Measurements from ENCODE around the gene LMCD1. TPM values are rescaled to one million over a fixed set of nuclear protein-coding genes. Genes with fewer than 3 reads are reported as not detected.

Gene LMCD1
- total and polyA plus RNA-seq, 2 experiments from 2014 or later = 22.9 to 27.7 TPM

GRCh38 chr3:8519774-8520448, 18.3 kb downstream of the LMCD1 start:
- no peaks in the 10 kb centered on the region for H3K9me3 ChIP-seq (ENCODE audit: low read depth)
- H3K27me3 ChIP-seq = no peaks in the 10 kb centered on the region
- no peak for TF ChIP-seq CTCF (IDR thresholded peaks at IDR 0.05; ENCODE audit: low read depth, low read length)
- H3K4me3 ChIP-seq = no peak overlapping the region
- H3K27ac ChIP-seq = no peak overlapping the region
- DNase-seq (ENCODE audit: low read depth in 1 of 2, low spot score in 1 of 2) = no peak
- H3K36me3 ChIP-seq = no peaks in the 10 kb centered on the region
- H3K4me1 ChIP-seq (ENCODE audit: low read depth) = no peaks in the 10 kb centered on the region

GRCh38 chr3:8520816-8521403, 19.3 kb downstream of the LMCD1 start:
- H3K4me1 ChIP-seq (ENCODE audit: low read depth) = no peaks in the 10 kb centered on the region
- H3K36me3 ChIP-seq = no peaks in the 10 kb centered on the region
- no peak overlapping the region for H3K27ac ChIP-seq
- no peak overlapping the region for H3K4me3 ChIP-seq
- H3K27me3 ChIP-seq = no peaks in the 10 kb centered on the region
- TF ChIP-seq CTCF (IDR thresholded peaks at IDR 0.05; ENCODE audit: low read depth, low read length) = no peak
- DNase-seq (ENCODE audit: low read depth in 1 of 2, low spot score in 1 of 2) = no peak
- H3K9me3 ChIP-seq (ENCODE audit: low read depth) = no peaks in the 10 kb centered on the region

DNA sequence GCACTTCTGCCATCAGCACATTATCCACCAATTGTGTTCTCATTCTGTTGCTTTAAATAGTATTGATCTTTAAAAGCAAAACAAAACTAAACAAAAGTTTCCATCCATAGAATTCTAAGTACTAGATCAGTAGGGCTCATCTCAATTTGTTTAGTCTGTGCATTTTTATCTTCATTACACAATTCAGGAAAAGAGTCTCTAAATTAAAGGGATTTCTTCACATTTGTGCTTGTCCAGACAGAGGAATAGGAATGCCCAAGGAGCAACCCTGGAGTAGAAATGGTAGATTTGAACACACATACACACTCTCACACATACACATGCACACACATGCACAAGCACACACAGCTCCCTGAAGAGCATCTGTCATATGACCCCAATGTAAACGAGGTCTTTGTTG, 21.4 kb downstream of the LMCD1 start:
- Histone ChIP-seq H3K4me1 (ENCODE audit: low read depth) (no peaks in the 10 kb centered on the region), H3K27me3 (no peaks in the 10 kb centered on the region), H3K9me3 (ENCODE audit: low read depth) (no peaks in the 10 kb centered on the region), H3K4me3 (no peak overlapping the region), H3K36me3 (no peaks in the 10 kb centered on the region), H3K27ac (no peak overlapping the region)
- DNase-seq (ENCODE audit: low read depth in 1 of 2, low spot score in 1 of 2) = no peak
- no peak for TF ChIP-seq CTCF (IDR thresholded peaks at IDR 0.05; ENCODE audit: low read depth, low read length)

- Histone ChIP-seq H3K27me3 (no peaks in the 10 kb centered on the region), H3K36me3 (no peaks in the 10 kb centered on the region), H3K9me3 (ENCODE audit: low read depth) (no peaks in the 10 kb centered on the region), H3K4me3 (no peak overlapping the region), H3K4me1 (ENCODE audit: low read depth) (no peaks in the 10 kb centered on the region), H3K27ac (no peak overlapping the region)
- no peak for DNase-seq (ENCODE audit: low read depth in 1 of 2, low spot score in 1 of 2)
- no peak for TF ChIP-seq CTCF (IDR thresholded peaks at IDR 0.05; ENCODE audit: low read depth, low read length)
These were observed 22.6 kb downstream of the LMCD1 start for GRCh38 chr3:8524249-8524648.

- H3K27ac ChIP-seq = no peak overlapping the region
- no peaks in the 10 kb centered on the region for H3K4me1 ChIP-seq (ENCODE audit: low read depth)
- no peak for TF ChIP-seq CTCF (IDR thresholded peaks at IDR 0.05; ENCODE audit: low read depth, low read length)
- DNase-seq (ENCODE audit: low read depth in 1 of 2, low spot score in 1 of 2) = no peak
- no peaks in the 10 kb centered on the region for H3K27me3 ChIP-seq
- no peak overlapping the region for H3K4me3 ChIP-seq
- H3K9me3 ChIP-seq (ENCODE audit: low read depth) = no peaks in the 10 kb centered on the region
- H3K36me3 ChIP-seq = no peaks in the 10 kb centered on the region
These were observed 23.2 kb downstream of the LMCD1 start for GRCh38 chr3:8524656-8525399.

Data from cardiac muscle cell (in vitro differentiated cells and primary cell).